ENCODE measurements around the gene FCGR1A.
"Not testable (repeated sequence)": the region's sequence is repeated elsewhere in the genome, so short reads cannot be mapped to it uniquely, and the experiment has no call there.

FCGR1A gene

GRCh38 chr1:149841149-149841548 lies 58.7 kb downstream of the FCGR1A start:
- DNase-seq = not testable (repeated sequence)
